Activated T-helper 2 cell treated with anti-CD3 and anti-CD28 coated beads, Interferon-gamma antibody, Interleukin-2, Interleukin-4, amounts not matched to agents 10 μg/mL and 5 μg/mL and 100 μg/mL, durations not matched to agents 14 hours and 24 hours and 36 hours (primary cell): ENCODE data around the gene SH3RF3. TPM values are rescaled to one million over a fixed set of nuclear protein-coding genes. Genes with fewer than 3 reads are reported as not detected.

Experiments
- DNase-seq: peaks from one replicate; pipeline ENCODE4 v3.0.0; 2021; ENCODE audit warnings: low spot score
- H3K27ac Mint-ChIP-seq: one replicate; pipeline ENCODE4 v1.8.0; 2021; ENCODE audit warnings: mixed read lengths
- H3K27me3 Mint-ChIP-seq: one replicate; pipeline ENCODE4 v1.8.0; 2021; ENCODE audit warnings: low read depth, mixed read lengths
- H3K36me3 Mint-ChIP-seq: one replicate; pipeline ENCODE4 v1.8.0; 2021; ENCODE audit warnings: low read depth, mixed read lengths
- H3K4me1 Mint-ChIP-seq: one replicate; pipeline ENCODE4 v1.8.0; 2021; ENCODE audit warnings: low read depth, mixed read lengths
- H3K4me3 Mint-ChIP-seq: one replicate; pipeline ENCODE4 v1.8.0; 2021; ENCODE audit warnings: low read depth, mild to moderate bottlenecking, moderate library complexity, mixed read lengths
- H3K9me3 Mint-ChIP-seq: one replicate; pipeline ENCODE4 v1.8.0; 2021; ENCODE audit warnings: mixed read lengths
- intact Hi-C: fragments of 100-400 bp; cut with micrococcal nuclease; formaldehyde crosslinking; loops from one replicate; pipeline ENCODE4 v1.15.1; 2023
- total RNA-seq: library from RNA; stranded (reverse); gene quantifications from 2 replicates; pipeline ENCODE4 v1.2.3, GENCODE V29; 2022

Gene SH3RF3
- total RNA-seq, 1 donor from 2014 or later, result 0.78 TPM

- H3K4me1 Mint-ChIP-seq, result peaks cover 3% of the 10 kb centered on the region
- H3K27me3 Mint-ChIP-seq, result peaks cover 15% of the 10 kb centered on the region
- intact Hi-C loops, result no loop called here
- no peak overlapping the region for H3K4me3 Mint-ChIP-seq
- DNase-seq, result no peak
- no peaks in the 10 kb centered on the region for H3K36me3 Mint-ChIP-seq
- H3K27ac Mint-ChIP-seq, result no peak overlapping the region
- no peaks in the 10 kb centered on the region for H3K9me3 Mint-ChIP-seq
Measured at GRCh38 chr2:109260116-109260855, 131.3 kb downstream of the SH3RF3 start.

- no peak for DNase-seq
- Mint-ChIP-seq H3K27me3 (peaks cover 11% of the 10 kb centered on the region), H3K36me3 (no peaks in the 10 kb centered on the region), H3K9me3 (no peaks in the 10 kb centered on the region), H3K4me1 (no peaks in the 10 kb centered on the region), H3K27ac (no peak overlapping the region), H3K4me3 (no peak overlapping the region)
- intact Hi-C loops, result no loop called here
Measured at GRCh38 chr2:109260886-109261700, 132.1 kb downstream of the SH3RF3 start.

- no peak overlapping the region for H3K4me3 Mint-ChIP-seq
- no peaks in the 10 kb centered on the region for H3K4me1 Mint-ChIP-seq
- H3K27ac Mint-ChIP-seq, result no peak overlapping the region
- DNase-seq, result no peak
- H3K36me3 Mint-ChIP-seq, result no peaks in the 10 kb centered on the region
- peaks cover 8% of the 10 kb centered on the region for H3K27me3 Mint-ChIP-seq
- intact Hi-C loops, result no loop called here
- no peaks in the 10 kb centered on the region for H3K9me3 Mint-ChIP-seq
Measured at GRCh38 chr2:109261906-109262631, 133.1 kb downstream of the SH3RF3 start.

- no peaks in the 10 kb centered on the region for H3K4me1 Mint-ChIP-seq
- no peak for DNase-seq
- intact Hi-C loops, result no loop called here
- no peaks in the 10 kb centered on the region for H3K36me3 Mint-ChIP-seq
- no peaks in the 10 kb centered on the region for H3K9me3 Mint-ChIP-seq
- no peak overlapping the region for H3K4me3 Mint-ChIP-seq
- H3K27me3 Mint-ChIP-seq, result peaks cover 4% of the 10 kb centered on the region
- no peak overlapping the region for H3K27ac Mint-ChIP-seq
Measured at GRCh38 chr2:109264595-109265328, 135.8 kb downstream of the SH3RF3 start.

GRCh38 chr2:109265369-109265768 lies 136.4 kb downstream of the SH3RF3 start:
- intact Hi-C loops, result no loop called here
- Mint-ChIP-seq H3K4me3 (no peak overlapping the region), H3K4me1 (no peaks in the 10 kb centered on the region), H3K36me3 (no peaks in the 10 kb centered on the region), H3K27me3 (peaks cover 4% of the 10 kb centered on the region), H3K27ac (no peak overlapping the region), H3K9me3 (no peaks in the 10 kb centered on the region)
- DNase-seq, result no peak

- no peak overlapping the region for H3K27ac Mint-ChIP-seq
- no peak overlapping the region for H3K4me3 Mint-ChIP-seq
- no peaks in the 10 kb centered on the region for H3K9me3 Mint-ChIP-seq
- intact Hi-C loops, result no loop called here
- H3K4me1 Mint-ChIP-seq, result no peaks in the 10 kb centered on the region
- DNase-seq, result no peak
- peaks cover 4% of the 10 kb centered on the region for H3K27me3 Mint-ChIP-seq
- H3K36me3 Mint-ChIP-seq, result no peaks in the 10 kb centered on the region
Measured at GRCh38 chr2:109265953-109266352, 136.9 kb downstream of the SH3RF3 start.

- intact Hi-C loops, result no loop called here
- Mint-ChIP-seq H3K4me1 (no peaks in the 10 kb centered on the region), H3K36me3 (no peaks in the 10 kb centered on the region), H3K27ac (no peak overlapping the region), H3K27me3 (peaks cover 4% of the 10 kb centered on the region), H3K4me3 (no peak overlapping the region), H3K9me3 (no peaks in the 10 kb centered on the region)
- DNase-seq, result no peak
Measured at GRCh38 chr2:109266496-109266895, 137.5 kb downstream of the SH3RF3 start.

GRCh38 chr2:109266998-109267854 lies 138.2 kb downstream of the SH3RF3 start:
- H3K27me3 Mint-ChIP-seq, result peaks cover 4% of the 10 kb centered on the region
- intact Hi-C loops, result no loop called here
- DNase-seq, result no peak
- no peak overlapping the region for H3K4me3 Mint-ChIP-seq
- H3K27ac Mint-ChIP-seq, result no peak overlapping the region
- no peaks in the 10 kb centered on the region for H3K36me3 Mint-ChIP-seq
- H3K9me3 Mint-ChIP-seq, result no peaks in the 10 kb centered on the region
- H3K4me1 Mint-ChIP-seq, result no peaks in the 10 kb centered on the region

- intact Hi-C loops, result no loop called here
- no peaks in the 10 kb centered on the region for H3K36me3 Mint-ChIP-seq
- no peaks in the 10 kb centered on the region for H3K9me3 Mint-ChIP-seq
- DNase-seq, result no peak
- no peak overlapping the region for H3K4me3 Mint-ChIP-seq
- no peaks in the 10 kb centered on the region for H3K4me1 Mint-ChIP-seq
- H3K27ac Mint-ChIP-seq, result no peak overlapping the region
- peaks cover 3% of the 10 kb centered on the region for H3K27me3 Mint-ChIP-seq
Measured at GRCh38 chr2:109268916-109269315, 139.9 kb downstream of the SH3RF3 start.

- DNase-seq, result no peak
- Mint-ChIP-seq H3K27me3 (peaks cover 3% of the 10 kb centered on the region), H3K4me1 (peaks cover 2% of the 10 kb centered on the region), H3K4me3 (no peak overlapping the region), H3K36me3 (no peaks in the 10 kb centered on the region), H3K27ac (no peak overlapping the region), H3K9me3 (no peaks in the 10 kb centered on the region)
- intact Hi-C loops, result no loop called here
Measured at GRCh38 chr2:109269706-109270504, 140.9 kb downstream of the SH3RF3 start.

- peaks cover 3% of the 10 kb centered on the region for H3K27me3 Mint-ChIP-seq
- intact Hi-C loops, result no loop called here
- no peaks in the 10 kb centered on the region for H3K36me3 Mint-ChIP-seq
- H3K4me3 Mint-ChIP-seq, result no peak overlapping the region
- DNase-seq, result no peak
- H3K27ac Mint-ChIP-seq, result no peak overlapping the region
- H3K4me1 Mint-ChIP-seq, result peaks cover 2% of the 10 kb centered on the region
- H3K9me3 Mint-ChIP-seq, result no peaks in the 10 kb centered on the region
Measured at GRCh38 chr2:109270505-109271312, 141.7 kb downstream of the SH3RF3 start.
